Measurements from ENCODE around the gene MRPS17.

The MRPS17 gene

GRCh38 chr7:55951637-55952351 is at the start of gene MRPS17:
Gene MRPS17, plus strand, starts transcription at chr7:55951877. Its CDS starts 1,319 bp downstream, at chr7:55953196.
- no peak for TF ChIP-seq CTCF (IDR thresholded peaks at IDR 0.05; ENCODE audit: low read depth, low read length)
- DNase-seq (ENCODE audit: low read depth, low spot score) = peak; percentile 84
- peak within 1 kb of the TSS; percentile 76 for H3K4me3 ChIP-seq (ENCODE audit: low read depth, low read length)
- in situ Hi-C loops (cut with HindIII; ENCODE audit: low sequenced_read_pairs) = no loop called here

DNA sequence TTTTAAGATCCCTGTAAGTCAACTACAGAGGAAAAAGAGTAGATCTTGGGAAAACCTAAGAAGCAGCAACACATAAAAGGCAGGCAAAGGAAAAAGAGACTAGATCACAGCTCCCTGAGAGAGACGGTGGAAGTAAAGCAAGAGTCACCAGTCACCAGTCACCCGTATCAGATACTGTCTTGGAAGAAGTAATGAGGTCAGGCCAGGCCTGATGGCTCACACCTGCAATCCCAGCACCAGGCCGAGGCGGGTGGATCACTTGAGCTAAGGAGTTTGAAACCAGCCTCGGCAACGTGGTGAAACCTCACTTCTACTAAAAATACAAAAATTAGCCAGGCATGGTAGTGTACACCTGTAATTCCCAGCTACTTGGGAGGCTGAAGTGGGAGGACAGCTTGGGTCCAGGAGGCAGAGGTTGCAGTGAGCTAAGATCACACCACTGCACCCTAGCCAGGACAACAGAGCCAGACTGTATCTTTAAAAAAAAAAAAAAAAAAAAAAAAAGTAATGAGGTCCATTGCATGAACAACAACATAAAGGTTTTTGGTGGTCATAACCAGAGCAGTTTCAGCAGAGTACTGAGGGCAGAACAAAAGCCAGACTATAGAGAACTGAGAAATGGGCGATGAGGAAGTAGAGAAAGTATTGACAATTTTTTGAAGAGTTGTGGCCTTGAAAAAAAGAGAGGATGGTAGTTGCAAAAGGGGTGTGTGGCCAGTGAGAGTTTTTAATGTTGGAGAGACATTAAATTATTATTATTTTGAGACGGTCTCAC is 47.5 kb upstream of the MRPS17 start:
- DNase-seq (ENCODE audit: low read depth, low spot score) = no peak
- in situ Hi-C loops (cut with HindIII; ENCODE audit: low sequenced_read_pairs) = no loop called here
- no peak for TF ChIP-seq CTCF (IDR thresholded peaks at IDR 0.05; ENCODE audit: low read depth, low read length)
- no peak overlapping the region for H3K4me3 ChIP-seq (ENCODE audit: low read depth, low read length)

GRCh38 chr7:55912748-55913158 is 38.9 kb upstream of the MRPS17 start:
- in situ Hi-C loops (cut with HindIII; ENCODE audit: low sequenced_read_pairs) = no loop called here
- TF ChIP-seq CTCF (IDR thresholded peaks at IDR 0.05; ENCODE audit: low read depth, low read length) = no peak
- H3K4me3 ChIP-seq (ENCODE audit: low read depth, low read length) = no peak overlapping the region
- no peak for DNase-seq (ENCODE audit: low read depth, low spot score)

DNA sequence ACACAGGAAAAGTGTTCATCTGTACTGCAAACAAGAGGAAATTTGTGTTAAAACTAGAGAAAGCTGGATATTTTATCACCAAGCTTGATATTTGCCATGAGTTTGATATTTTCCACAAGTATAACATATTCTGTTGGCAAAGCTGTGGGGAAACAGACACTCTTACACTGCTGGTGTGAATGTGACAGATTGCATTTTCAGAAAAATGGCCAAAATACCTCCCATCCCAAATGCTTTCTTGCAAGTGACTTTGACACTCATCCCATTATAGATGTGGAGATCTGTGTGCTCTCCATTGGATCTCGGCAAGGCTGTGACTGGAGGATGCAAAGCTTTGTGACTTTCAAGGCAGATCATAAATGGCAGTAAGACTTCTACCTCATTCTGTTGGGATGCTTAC is 33.9 kb upstream of the MRPS17 start:
- no peak overlapping the region for H3K4me3 ChIP-seq (ENCODE audit: low read depth, low read length)
- no peak for DNase-seq (ENCODE audit: low read depth, low spot score)
- TF ChIP-seq CTCF (IDR thresholded peaks at IDR 0.05; ENCODE audit: low read depth, low read length) = no peak
- in situ Hi-C loops (cut with HindIII; ENCODE audit: low sequenced_read_pairs) = no loop called here

DNA sequence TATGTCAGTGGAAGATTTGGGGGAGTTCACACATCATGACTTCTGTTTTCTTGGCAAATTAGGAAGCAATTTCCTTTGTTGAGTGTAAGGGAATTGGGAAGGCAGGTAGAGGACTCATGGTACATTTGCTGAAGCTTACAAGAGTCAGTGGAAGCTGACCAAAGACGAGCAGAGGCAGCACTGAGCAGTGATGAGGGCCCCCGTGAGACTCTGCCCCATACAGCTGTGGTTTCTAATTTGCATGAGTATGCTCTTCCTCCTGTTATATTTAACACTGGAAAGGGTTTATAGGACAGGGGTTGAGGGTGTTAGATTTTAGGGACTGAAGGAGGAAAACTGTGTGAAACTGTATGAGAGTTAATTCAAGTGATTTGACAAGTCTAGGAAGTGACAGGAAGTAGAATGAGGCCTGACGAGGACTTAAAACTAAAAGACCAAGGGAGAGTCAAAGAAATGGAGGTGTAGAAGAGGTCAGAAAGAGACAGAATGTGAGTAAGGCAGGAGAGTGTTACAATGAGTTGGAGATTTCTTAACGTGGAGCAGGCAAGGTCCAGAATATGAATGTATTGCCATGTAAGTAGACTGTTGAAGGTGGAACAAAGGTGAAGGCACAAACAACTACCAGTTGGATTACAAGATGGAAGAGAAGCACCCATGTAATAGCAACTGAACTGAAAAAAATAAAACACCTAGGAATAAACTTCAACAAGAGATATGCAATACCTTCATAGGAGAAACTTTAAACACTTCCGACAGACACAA is 23.5 kb upstream of the MRPS17 start:
- TF ChIP-seq CTCF (IDR thresholded peaks at IDR 0.05; ENCODE audit: low read depth, low read length) = no peak
- in situ Hi-C loops (cut with HindIII; ENCODE audit: low sequenced_read_pairs) = no loop called here
- no peak overlapping the region for H3K4me3 ChIP-seq (ENCODE audit: low read depth, low read length)
- DNase-seq (ENCODE audit: low read depth, low spot score) = no peak

DNA sequence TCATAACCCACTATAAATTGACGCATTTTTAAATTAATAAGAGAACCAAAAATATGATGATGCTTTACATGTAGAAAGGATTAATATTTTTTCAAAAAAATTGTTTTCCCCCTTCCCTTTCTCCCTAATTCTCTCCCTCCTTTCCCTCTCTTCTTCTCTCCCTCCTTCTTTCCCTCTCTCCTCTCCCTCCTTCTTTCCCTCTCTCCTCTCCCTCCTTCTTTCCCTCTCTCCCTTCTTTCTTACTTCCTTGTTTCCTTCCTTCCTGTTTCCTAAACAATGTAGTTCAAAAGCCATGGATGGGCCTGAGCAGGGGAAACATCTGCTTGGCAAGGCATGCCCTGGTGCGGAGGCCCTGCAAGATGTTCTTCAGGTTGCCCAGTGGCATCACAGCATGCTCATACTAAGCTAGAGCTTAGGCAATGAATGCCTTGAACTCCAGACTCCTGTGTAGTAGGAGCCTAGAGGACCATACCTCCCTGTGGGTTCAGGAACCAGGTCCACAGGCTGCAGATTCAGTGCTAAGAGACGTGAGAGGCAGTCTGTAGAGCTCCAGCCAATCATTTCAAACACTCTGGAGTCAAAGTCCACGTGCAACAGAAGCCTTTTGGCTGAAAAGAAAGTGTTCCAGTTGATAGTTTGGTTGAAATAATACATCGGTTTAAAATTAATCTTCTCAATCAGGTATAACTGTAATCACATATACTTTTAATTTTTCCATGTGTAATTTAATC is 20.1 kb upstream of the MRPS17 start:
- no peak for TF ChIP-seq CTCF (IDR thresholded peaks at IDR 0.05; ENCODE audit: low read depth, low read length)
- no peak overlapping the region for H3K4me3 ChIP-seq (ENCODE audit: low read depth, low read length)
- in situ Hi-C loops (cut with HindIII; ENCODE audit: low sequenced_read_pairs) = no loop called here
- DNase-seq (ENCODE audit: low read depth, low spot score) = no peak

Data from astrocyte of the spinal cord (primary cell).